Heart right ventricle (tissue), 16 donors: Measurements from ENCODE around the gene SFI1. TPM values are rescaled to one million over a fixed set of nuclear protein-coding genes. Genes with fewer than 3 reads are reported as not detected.

Experiments used
- ATAC-seq, 8 donors: fragments of 200-7000 bp; cut with Tn5 transposase; one replicate each; pipeline ENCODE4 v1.9.1; 2020; ENCODE audit warnings: mild to moderate bottlenecking in 8 of 8, moderate library complexity in 8 of 8, moderate number of reproducible peaks in 1 of 8
- DNase-seq, 2 donors: peaks; one replicate each; pipeline ENCODE4 v3.0.0-alpha.2; 2020
- H3K27ac ChIP-seq, 10 donors: fragments of 200-600 bp; sonication (generic) in 2 of 10; one replicate each; pipeline versions ENCODE4 v1.5.0 to v1.8.0; 2020 to 2022; ENCODE audit warnings: mild to moderate bottlenecking in 3 of 10
- H3K27me3 ChIP-seq, 7 donors: fragments of 200-600 bp; one replicate each; pipeline ENCODE4 v1.8.0; 2021 to 2022; ENCODE audit warnings: mild to moderate bottlenecking in 2 of 7
- H3K36me3 ChIP-seq, 9 donors: fragments of 200-600 bp; sonication (generic) in 1 of 9; one replicate each; pipeline versions ENCODE4 v1.5.0 to v1.8.0; 2020 to 2022; ENCODE audit warnings: mild to moderate bottlenecking in 2 of 9
- H3K4me1 ChIP-seq, 9 donors: fragments of 200-600 bp; sonication (generic) in 1 of 9; one replicate each; pipeline versions ENCODE4 v1.5.0 to v1.8.0; 2020 to 2022; ENCODE audit warnings: mild to moderate bottlenecking in 4 of 9
- H3K4me3 ChIP-seq, 10 donors: fragments of 200-600 bp; sonication (generic) in 2 of 10; one replicate each; pipeline versions ENCODE4 v1.5.0 to v1.8.0; 2020 to 2022; ENCODE audit warnings: mild to moderate bottlenecking in 7 of 10, moderate library complexity in 2 of 10
- H3K9me3 ChIP-seq, 11 donors: fragments of 200-600 bp in 10 of 11; sonication (generic) in 2 of 11; one replicate each; pipeline versions ENCODE4 v1.5.0 to v1.8.0; 2013 to 2022; ENCODE audit warnings: mild to moderate bottlenecking in 2 of 11, control low read depth in 1 of 11, moderate library complexity in 1 of 11
- CTCF ChIP-seq, 9 donors: fragments of 200-600 bp; sonication (generic) in 2 of 9; IDR thresholded peaks; one replicate each; pipeline versions ENCODE4 v1.5.0 to v1.8.0; 2021 to 2022; ENCODE audit warnings: antibody characterized with exemption in 9 of 9, mild to moderate bottlenecking in 5 of 9, moderate library complexity in 1 of 9
- WGBS, 2 donors: extraction: QIAGEN DNeasy Blood & Tissue Kit; methylation state at CpG; one replicate each; pipeline ENCODE4 v1.1.7; 2013; ENCODE audit warnings: inconsistent platforms in 1 of 2; 5-methylcytosine and 5-hydroxymethylcytosine counted together
- intact Hi-C, 10 donors: fragments of 100-400 bp; cut with DNase I; formaldehyde crosslinking; loops; one replicate each; pipeline versions ENCODE4 v1.11.1 to v1.14.2; 2022
- polyA plus RNA-seq, 2 donors: library from polyadenylated mRNA; stranded (reverse); fragments of 200-250 nt; gene quantifications; one replicate each; pipeline ENCODE4 v1.2.3, GENCODE V29; 2013
- total RNA-seq, 10 donors: library from RNA; stranded (reverse); fragmentation: NEBNext Ultra II Directional in 3 of 10; extraction: Animal tissue kit (Norgen Biotek cat#: 25700) in 3 of 10; gene quantifications; one replicate each; pipeline versions ENCODE4 v1.2.1 to v1.2.4, GENCODE V29; 2021 to 2023
- donor health status: Arrhythmogenic right ventricular cardiomyopathy.
- donor health status: ischemic (EF 13 %, LVEDD 7.1; RV severe dilation, severe dysfunction).
- donor health status: healthy with polysubstance abuse.
- donor health status: DM: no; HTN: yes; CAD: no.
- donor health status: DM: no; HTN: no; CAD: no.
- donor health status: ischemic (EF 25% LVEDD 6.9; RV normal size, moderate dysfunction).
- donor health status: ischemic (EF 25% LVEDD 5.7; RV mildly dilated, moderate dysfunction).
- donor health status: healthy.
- donor health status: DM: yes; HTN: yes; CAD: no.
- donor health status: Ischemic cardiomyopathy.
- donor health status: ischemic (EF 35%, LVEDD 5.7; RV mildly dilated, moderate dysfunction).
- donor health status: nonischemic (EF 11% LVEDD 7.7; RV severe dilation, severe dysfunction).
- donor health status: DM: yes; HTN: yes; CAD: no.
- donor health status: PGD.
- donor health status: ischemic (EF 29% LVEDD 5.4; RV normal size, mild dysfunction).
- donor health status: nonischemic (EF 23%, LVEDD 6.1; RV moderate dilation, normal function).

SFI1 gene
- total and polyA plus RNA-seq, 12 donors, result 4.7 to 20.1 (median 7.3) TPM

DNA sequence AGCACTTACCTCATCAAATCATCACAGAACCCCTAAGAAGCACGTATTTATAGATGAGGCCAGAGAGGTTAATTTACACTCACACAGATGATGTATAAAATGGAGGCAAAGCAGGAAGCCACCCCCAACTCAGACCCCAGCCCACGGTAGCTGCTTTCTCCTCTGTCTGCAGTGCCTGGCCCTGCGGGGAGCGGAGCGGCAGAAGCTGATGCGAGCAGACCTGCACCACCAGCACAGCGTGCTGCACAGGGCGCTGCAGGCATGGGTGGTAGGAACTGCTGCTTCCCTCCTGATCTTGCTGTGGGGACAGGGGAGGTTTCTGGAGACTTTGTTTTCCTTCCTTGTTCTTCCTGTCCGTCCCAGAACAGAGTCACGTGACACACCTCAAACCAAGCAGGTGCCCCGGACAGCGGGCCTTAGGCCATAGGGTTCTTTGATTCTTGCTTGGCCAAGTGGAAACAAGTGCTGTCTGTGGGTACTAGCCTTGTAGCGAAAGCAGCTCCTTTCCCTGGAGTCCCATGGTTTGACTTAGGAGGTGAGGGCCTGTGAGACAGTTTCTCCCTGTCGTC is 107.9 kb downstream of the SFI1 start:
- no peak for DNase-seq
- WGBS, 2 donors, result 94 to 97% methylated on average over 14 of the region's 14 CpGs
- Histone ChIP-seq H3K4me3 (no peak overlapping the region), H3K4me1 (peaks cover 0 to 16% (median 10%) of the 10 kb centered on the region in 9 donors), H3K27me3 (no peaks in the 10 kb centered on the region), H3K9me3 (no peaks in the 10 kb centered on the region), H3K27ac (no peak overlapping the region), H3K36me3 (peaks cover 0 to 56% (median 0%) of the 10 kb centered on the region in 9 donors)
- ATAC-seq, result no peak
- no peak for TF ChIP-seq CTCF (IDR thresholded peaks at IDR 0.05)
- intact Hi-C loops, result no loop called here

DNA sequence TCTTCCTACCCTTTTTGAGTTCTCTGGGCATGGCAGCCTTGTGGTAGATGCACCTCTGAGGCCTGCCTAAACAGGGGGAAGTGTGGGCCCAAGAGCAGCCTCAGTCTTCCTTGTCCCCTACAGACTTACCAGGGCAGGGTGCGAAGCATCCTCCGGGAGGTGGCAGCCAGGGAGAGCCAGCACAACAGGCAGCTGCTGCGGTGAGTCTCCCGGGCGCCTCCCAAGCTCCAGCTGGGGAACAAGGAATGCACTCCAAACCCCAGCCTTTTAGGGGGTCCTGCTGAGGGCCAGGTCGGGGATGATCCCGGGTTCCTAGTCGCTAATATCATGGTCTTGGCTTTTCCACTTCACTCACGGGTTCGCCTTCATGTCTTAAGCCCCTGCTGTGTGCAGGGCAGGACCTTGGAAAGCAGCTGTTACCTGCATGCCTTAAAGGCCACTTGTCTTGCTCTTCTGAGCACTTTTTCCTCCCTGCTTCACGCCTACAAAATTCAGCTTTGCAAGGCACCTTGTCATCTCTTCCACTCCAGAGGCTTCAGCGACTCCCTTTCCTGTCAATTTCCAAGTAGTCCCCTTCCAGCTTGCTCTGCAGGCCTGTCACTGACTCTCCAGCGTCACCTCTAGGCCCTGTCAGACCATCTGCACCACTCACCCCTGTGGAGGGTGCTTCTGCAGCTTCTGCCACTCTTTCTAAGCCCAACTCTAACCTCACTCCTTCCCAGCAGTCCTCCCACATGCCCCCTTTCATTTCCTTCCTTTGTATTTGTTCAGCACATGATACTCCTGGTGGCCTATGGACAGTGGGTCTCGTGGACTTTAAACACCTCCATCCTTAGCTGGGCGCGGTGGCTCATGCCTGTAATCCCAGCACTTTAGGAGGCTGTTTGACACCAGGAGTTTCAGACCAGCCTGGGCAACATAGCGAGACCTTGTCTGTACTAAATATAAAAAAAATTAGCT is 108.7 kb downstream of the SFI1 start:
- H3K27me3 ChIP-seq, result no peaks in the 10 kb centered on the region

DNA sequence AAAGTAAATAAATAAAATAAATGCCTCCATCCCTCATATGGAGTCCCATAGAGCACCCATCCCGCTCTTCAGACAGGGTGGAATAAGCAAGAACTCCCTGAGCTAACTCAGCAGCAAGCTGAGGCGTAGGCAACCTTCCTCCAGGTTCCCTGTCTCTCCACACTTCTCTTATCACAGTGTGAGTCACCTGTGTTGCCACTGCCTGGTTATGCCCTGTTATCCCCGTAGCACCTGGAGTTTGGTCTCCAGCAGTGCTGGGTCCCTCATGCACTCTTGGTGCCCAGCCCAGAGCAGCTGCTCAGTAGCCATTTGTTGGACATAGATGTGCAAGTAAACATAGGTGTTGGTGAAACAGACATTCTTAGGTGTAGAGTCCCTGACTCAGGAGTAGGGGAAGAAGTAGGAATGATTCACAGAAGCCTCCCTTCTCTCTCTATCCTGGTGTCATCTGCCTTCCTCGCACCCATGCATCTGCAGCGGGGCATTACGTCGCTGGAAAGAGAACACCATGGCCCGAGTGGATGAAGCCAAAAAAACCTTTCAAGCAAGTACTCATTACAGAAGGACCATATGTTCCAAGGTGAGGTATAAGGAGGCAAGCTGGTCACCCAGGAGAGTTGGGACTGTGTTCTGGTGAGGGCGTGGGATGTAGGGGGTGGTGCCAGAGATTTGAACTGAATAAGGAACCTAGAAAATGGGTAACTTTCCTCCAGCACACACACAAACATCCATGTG is 109.7 kb downstream of the SFI1 start:
- Histone ChIP-seq H3K4me1 (peaks cover 0 to 22% (median 17%) of the 10 kb centered on the region in 9 donors), H3K27ac (no peak overlapping the region), H3K9me3 (no peaks in the 10 kb centered on the region), H3K36me3 (peaks cover 0 to 72% (median 0%) of the 10 kb centered on the region in 9 donors), H3K4me3 (no peak overlapping the region), H3K27me3 (no peaks in the 10 kb centered on the region)
- no peak for TF ChIP-seq CTCF (IDR thresholded peaks at IDR 0.05)
- DNase-seq, result no peak
- 98 to 99% methylated on average over 9 of the region's 9 CpGs for WGBS, 2 donors
- intact Hi-C loops, result no loop called here
- no peak for ATAC-seq

More for the DNA sequence above, 108.7 kb downstream of the SFI1 start:
- 86 to 87% methylated on average over 17 of the region's 17 CpGs for WGBS, 2 donors
- ATAC-seq, result no peak
- no peak for TF ChIP-seq CTCF (IDR thresholded peaks at IDR 0.05)
- no peak for DNase-seq
- Histone ChIP-seq H3K4me1 (peaks cover 0 to 16% (median 10%) of the 10 kb centered on the region in 9 donors), H3K9me3 (no peaks in the 10 kb centered on the region), H3K27ac (no peak overlapping the region), H3K36me3 (peaks cover 0 to 62% (median 0%) of the 10 kb centered on the region in 9 donors), H3K4me3 (no peak overlapping the region)
- intact Hi-C loops, result no loop called here

- Histone ChIP-seq H3K9me3 (no peaks in the 10 kb centered on the region), H3K4me1 (peaks cover 0 to 18% (median 10%) of the 10 kb centered on the region in 9 donors), H3K36me3 (peaks cover 0 to 70% (median 0%) of the 10 kb centered on the region in 9 donors), H3K27ac (no peak overlapping the region), H3K4me3 (no peak overlapping the region), H3K27me3 (no peaks in the 10 kb centered on the region)
- ATAC-seq, result no peak
- intact Hi-C loops, result no loop called here
- no peak for TF ChIP-seq CTCF (IDR thresholded peaks at IDR 0.05)
- WGBS, 2 donors, result 94 to 95% methylated on average over 7 of the region's 7 CpGs
- DNase-seq, result no peak
Measured at GRCh38 chr22:31607696-31608095, 111.4 kb downstream of the SFI1 start.
